Retinal pigment epithelial cell (primary cell): Measurements from ENCODE around the gene DIP2C.

Experiments
- DNase-seq: peaks from one replicate; pipeline ENCODE4 v3.0.0-alpha.2; 2010; ENCODE audit warnings: low read depth
- H3K4me3 ChIP-seq: 2 replicates; pipeline ENCODE4 v1.5.1; 2011; ENCODE audit warnings: mild to moderate bottlenecking, low read length, control low read depth, moderate library complexity
- CTCF ChIP-seq: conservative IDR thresholded peaks from 2 replicates; pipeline ENCODE4 v1.5.1; 2011; ENCODE audit warnings: low read depth, low read length, control low read depth, inconsistent platforms

Gene DIP2C

DNA sequence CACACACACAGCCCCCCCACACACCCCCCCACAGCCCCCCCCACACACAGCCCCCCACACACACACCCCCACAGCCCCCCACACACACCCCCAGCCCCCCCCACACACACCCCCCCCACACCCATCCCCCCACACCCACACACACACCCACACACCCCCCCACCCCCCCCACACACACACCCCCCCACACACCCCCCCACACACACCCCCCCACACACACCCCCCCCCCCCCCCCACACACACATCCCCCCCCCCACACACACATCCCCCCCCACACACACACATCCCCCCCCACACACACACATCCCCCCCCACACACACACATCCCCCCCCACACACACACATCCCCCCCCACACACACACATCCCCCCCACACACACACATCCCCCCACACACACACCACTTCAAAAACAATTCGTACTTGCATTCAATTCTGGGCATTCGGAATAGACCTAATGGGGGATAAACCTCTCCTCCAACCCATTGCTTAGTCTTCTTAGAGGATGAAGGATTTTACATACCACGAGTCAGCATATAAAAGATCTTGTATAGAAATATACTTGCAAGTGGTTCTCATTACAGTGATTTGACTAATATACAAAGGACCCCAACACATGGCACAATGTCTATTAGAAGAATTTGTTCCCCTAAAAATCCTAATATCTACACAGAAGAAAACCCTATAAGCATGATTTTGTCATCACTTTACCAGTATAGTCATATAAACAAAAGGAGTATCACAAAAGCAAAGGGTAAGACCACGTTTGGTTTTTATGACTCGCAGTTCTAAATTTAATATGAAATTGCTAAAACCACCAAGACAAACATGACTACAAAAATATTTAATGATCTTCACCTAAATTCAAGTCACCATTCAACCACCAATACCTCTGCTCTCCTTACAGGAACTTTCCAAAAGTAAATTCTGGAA lies 80.9 kb downstream of the DIP2C start:
- TF ChIP-seq CTCF, result no peak

GRCh38 chr10:607545-608185 lies 81.8 kb downstream of the DIP2C start:
- no peak for DNase-seq
- no peak overlapping the region for H3K4me3 ChIP-seq
- no peak for TF ChIP-seq CTCF

More for the DNA sequence above, 80.9 kb downstream of the DIP2C start:
- DNase-seq, result no peak
- no peak overlapping the region for H3K4me3 ChIP-seq

- no peak for DNase-seq
- no peak for TF ChIP-seq CTCF
- no peak overlapping the region for H3K4me3 ChIP-seq
These were observed 82.5 kb downstream of the DIP2C start for GRCh38 chr10:606762-607544.

- no peak for TF ChIP-seq CTCF
- DNase-seq, result no peak
- no peak overlapping the region for H3K4me3 ChIP-seq
These were observed 83.7 kb downstream of the DIP2C start for GRCh38 chr10:605632-606325.

DNA sequence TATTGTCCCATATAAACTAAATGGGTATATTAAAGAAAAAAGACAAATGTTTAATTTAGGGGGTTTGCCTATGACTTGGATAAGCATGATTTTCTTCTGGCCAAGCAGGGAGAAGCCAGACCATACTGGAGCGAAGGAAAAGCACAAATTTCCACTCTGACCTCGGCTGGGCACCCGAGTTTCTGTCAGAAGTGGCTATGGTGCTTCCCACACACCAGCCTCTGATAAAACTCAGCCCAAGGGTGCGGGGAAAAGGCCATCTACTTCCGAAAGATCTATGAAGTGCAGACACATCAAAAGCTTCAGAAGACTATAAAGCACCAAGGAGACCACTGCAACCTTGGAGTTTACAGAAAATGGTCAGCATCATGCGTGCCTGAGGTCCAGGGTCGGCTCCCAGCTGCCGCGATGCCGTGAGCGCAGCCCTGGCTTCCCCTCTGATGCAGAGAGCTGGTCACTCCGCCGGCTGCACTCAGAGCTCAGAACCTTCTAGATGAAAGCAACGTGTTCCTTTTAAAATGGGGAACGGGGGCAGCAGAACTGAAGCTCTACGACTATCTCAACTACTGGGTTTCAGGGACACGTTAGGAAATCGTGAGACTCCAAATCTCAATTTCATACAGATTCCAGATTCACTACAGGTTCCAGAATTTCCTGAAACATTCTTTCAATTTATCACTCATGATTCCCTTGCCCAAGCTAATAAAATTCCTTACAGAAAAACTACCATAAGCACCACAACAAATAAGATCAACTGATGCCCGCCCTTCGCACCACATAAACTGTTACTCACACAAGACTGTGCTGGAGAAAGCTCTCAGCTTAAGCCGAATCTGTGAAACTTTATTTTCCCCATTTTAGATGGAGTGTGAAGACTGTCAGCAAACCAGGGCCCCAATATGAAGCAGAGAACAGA lies 84.5 kb downstream of the DIP2C start:
- no peak overlapping the region for H3K4me3 ChIP-seq
- no peak for TF ChIP-seq CTCF
- DNase-seq, result no peak

- H3K4me3 ChIP-seq, result no peak overlapping the region
- DNase-seq, result no peak
- no peak for TF ChIP-seq CTCF
These were observed 85.7 kb downstream of the DIP2C start for GRCh38 chr10:603745-604144.
